ENCODE measurements around the gene TRIM41. TPM values are rescaled to one million over a fixed set of nuclear protein-coding genes. Genes with fewer than 3 reads are reported as not detected.

The TRIM41 gene
- total and polyA plus RNA-seq, 2 of the 13 experiments (the other 11 are each of a cell fraction or from before 2014, with no cell fraction given) = 10.2 to 16.7 TPM

DNA sequence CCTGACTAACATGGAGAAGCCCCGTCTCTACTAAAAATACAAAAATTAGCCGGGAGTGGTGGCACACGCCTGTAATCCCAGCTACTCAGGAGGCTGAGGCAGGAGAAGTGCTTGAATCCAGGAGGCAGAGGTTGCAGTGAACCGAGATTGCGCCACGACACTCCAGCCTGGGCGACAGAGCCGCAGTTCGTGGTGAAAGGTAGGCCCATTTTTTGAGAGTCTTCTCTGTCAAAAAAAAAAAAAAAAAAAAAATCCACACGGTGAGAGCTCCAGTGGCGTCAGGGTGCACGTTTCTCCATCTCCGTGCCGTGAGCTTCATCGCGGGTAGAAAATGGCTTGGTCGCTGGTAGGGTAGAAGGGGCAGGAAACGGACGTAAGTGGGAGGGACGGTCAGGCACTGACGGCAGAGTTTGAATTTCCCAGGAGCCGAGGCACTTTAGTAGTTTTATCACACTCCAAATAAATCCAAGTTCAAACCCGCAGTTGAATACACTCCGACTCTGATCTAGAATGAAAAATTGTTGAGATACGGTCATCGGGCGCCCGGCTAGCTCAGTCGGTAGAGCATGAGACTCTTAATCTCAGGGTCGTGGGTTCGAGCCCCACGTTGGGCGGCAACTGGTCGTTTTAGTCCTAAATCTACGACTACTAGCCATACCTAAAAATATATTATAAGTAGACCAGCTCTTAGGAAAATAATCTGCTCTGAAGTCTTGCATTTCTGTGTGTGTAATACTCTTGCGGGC lies 15.7 kb upstream of the TRIM41 start (continued):
- TF ChIP-seq SIX4 (CRISPR knock-in tag; IDR thresholded peaks at IDR 0.05) (no peak), XRCC5 (optimal IDR thresholded peaks at IDR 0.05; ENCODE audit: low read length) (peak; percentile 36), CBX5 (CRISPR knock-in tag; IDR thresholded peaks at IDR 0.05; ENCODE audit: borderline replicate concordance) (no peak), THAP11 (CRISPR knock-in tag; IDR thresholded peaks at IDR 0.05) (peak; percentile 32; the same call in 1 of the 2 replicates), ZNF280D (CRISPR knock-in tag; IDR thresholded peaks at IDR 0.05) (no peak), ZNF256 (CRISPR knock-in tag; conservative IDR thresholded peaks at IDR 0.05) (no peak), ZNF607 (CRISPR knock-in tag; IDR thresholded peaks at IDR 0.05; ENCODE audit: borderline replicate concordance) (no peak), ZFP82 (CRISPR knock-in tag; IDR thresholded peaks at IDR 0.05; ENCODE audit: borderline replicate concordance) (no peak), MEF2D (CRISPR knock-in tag; IDR thresholded peaks at IDR 0.05) (peak; percentile 45; the same call in 1 of the 2 replicates), ZNF614 (CRISPR knock-in tag; IDR thresholded peaks at IDR 0.05; ENCODE audit: borderline replicate concordance) (peak; percentile 33; the same call in 1 of the 2 replicates), HNF4G (IDR thresholded peaks at IDR 0.05; ENCODE audit: borderline replicate concordance, low read depth, low read length) (no peak), HNF4G (CRISPR knock-in tag; IDR thresholded peaks at IDR 0.05; ENCODE audit: borderline replicate concordance, low read depth) (no peak), ZSCAN29 (CRISPR knock-in tag; conservative IDR thresholded peaks at IDR 0.05) (peak; percentile 36; the same call in 1 of the 2 replicates), KAT8 (CRISPR knock-in tag; IDR thresholded peaks at IDR 0.05) (0 out of 2 replicates have a peak, but pooled peaks have one; percentile 53), MED8 (CRISPR knock-in tag; IDR thresholded peaks at IDR 0.05; ENCODE audit: insufficient replicate concordance) (no peak), CHD2 (IDR thresholded peaks at IDR 0.05; ENCODE audit: low read depth, low read length) (no peak), ARNT (IDR thresholded peaks at IDR 0.05) (no peak), SOX5 (CRISPR knock-in tag; IDR thresholded peaks at IDR 0.05; ENCODE audit: borderline replicate concordance) (peak; percentile 43; the same call in 1 of the 2 replicates), ZNF446 (CRISPR knock-in tag; IDR thresholded peaks at IDR 0.05) (no peak), TFDP2 (CRISPR knock-in tag; IDR thresholded peaks at IDR 0.05) (0 out of 2 replicates have a peak, but pooled peaks have one; percentile 16)
- TF ChIP-seq, protein P1, sequence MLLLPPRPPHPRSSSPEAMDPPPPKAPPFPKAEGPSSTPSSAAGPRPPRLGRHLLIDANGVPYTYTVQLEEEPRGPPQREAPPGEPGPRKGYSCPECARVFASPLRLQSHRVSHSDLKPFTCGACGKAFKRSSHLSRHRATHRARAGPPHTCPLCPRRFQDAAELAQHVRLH (CRISPR knock-in tag; IDR thresholded peaks at IDR 0.05; ENCODE audit: borderline replicate concordance, low read depth) = 0 out of 2 replicates have a peak, but pooled peaks have one; percentile 31
- TF ChIP-seq, protein P2, sequence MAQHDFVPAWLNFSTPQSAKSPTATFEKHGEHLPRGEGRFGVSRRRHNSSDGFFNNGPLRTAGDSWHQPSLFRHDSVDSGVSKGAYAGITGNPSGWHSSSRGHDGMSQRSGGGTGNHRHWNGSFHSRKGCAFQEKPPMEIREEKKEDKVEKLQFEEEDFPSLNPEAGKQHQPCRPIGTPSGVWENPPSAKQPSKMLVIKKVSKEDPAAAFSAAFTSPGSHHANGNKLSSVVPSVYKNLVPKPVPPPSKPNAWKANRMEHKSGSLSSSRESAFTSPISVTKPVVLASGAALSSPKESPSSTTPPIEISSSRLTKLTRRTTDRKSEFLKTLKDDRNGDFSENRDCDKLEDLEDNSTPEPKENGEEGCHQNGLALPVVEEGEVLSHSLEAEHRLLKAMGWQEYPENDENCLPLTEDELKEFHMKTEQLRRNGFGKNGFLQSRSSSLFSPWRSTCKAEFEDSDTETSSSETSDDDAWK (CRISPR knock-in tag; IDR thresholded peaks at IDR 0.05) = no peak
- TF ChIP-seq, protein P3, sequence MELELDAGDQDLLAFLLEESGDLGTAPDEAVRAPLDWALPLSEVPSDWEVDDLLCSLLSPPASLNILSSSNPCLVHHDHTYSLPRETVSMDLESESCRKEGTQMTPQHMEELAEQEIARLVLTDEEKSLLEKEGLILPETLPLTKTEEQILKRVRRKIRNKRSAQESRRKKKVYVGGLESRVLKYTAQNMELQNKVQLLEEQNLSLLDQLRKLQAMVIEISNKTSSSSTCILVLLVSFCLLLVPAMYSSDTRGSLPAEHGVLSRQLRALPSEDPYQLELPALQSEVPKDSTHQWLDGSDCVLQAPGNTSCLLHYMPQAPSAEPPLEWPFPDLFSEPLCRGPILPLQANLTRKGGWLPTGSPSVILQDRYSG (CRISPR knock-in tag; IDR thresholded peaks at IDR 0.05) = no peak
